Adipocyte (in vitro differentiated cells): Measurements from ENCODE around the gene RRAS.

Experiments used
- DNase-seq: peaks from one replicate; pipeline ENCODE4 v3.0.0-alpha.2; 2015; ENCODE audit warnings: low read depth
- H3K27me3 ChIP-seq: replicated peaks from 2 replicates; pipeline ENCODE4 v1.7.0; 2013; ENCODE audit warnings: mild to moderate bottlenecking, low read length, moderate library complexity; ENCODE audit not compliant: control insufficient read depth, insufficient read depth
- H3K36me3 ChIP-seq: 2 replicates; pipeline ENCODE4 v1.7.0; 2013; ENCODE audit warnings: low read length, mild to moderate bottlenecking, moderate library complexity; ENCODE audit not compliant: control insufficient read depth, insufficient read depth, severe bottlenecking
- H3K4me1 ChIP-seq: 2 replicates; pipeline ENCODE4 v1.7.0; 2013; ENCODE audit warnings: mild to moderate bottlenecking, low read length, moderate library complexity; ENCODE audit not compliant: control insufficient read depth, insufficient read depth
- H3K4me3 ChIP-seq: 2 replicates; pipeline ENCODE4 v1.7.0; 2013; ENCODE audit warnings: mild to moderate bottlenecking, low read length, moderate library complexity
- H3K9ac ChIP-seq: 2 replicates; pipeline ENCODE4 v1.7.0; 2013; ENCODE audit warnings: mild to moderate bottlenecking, low read length, moderate library complexity
- H3K9me3 ChIP-seq: 2 replicates; pipeline ENCODE4 v1.7.0; 2013; ENCODE audit warnings: mild to moderate bottlenecking, low read length, moderate library complexity; ENCODE audit not compliant: control insufficient read depth

Gene RRAS

GRCh38 chr19:49660338-49660961 is 20.5 kb upstream of the RRAS start:
- H3K27me3 ChIP-seq = no peaks in the 10 kb centered on the region

GRCh38 chr19:49658566-49659442 is 18.9 kb upstream of the RRAS start:
- Histone ChIP-seq H3K36me3 (peaks cover 84% of the 10 kb centered on the region), H3K9me3 (no peaks in the 10 kb centered on the region), H3K9ac (no peak overlapping the region), H3K27me3 (no peaks in the 10 kb centered on the region), H3K4me1 (peaks cover 2% of the 10 kb centered on the region), H3K4me3 (no peak overlapping the region)
- DNase-seq = no peak

More at GRCh38 chr19:49660338-49660961, 20.5 kb upstream of the RRAS start:
- peaks cover 67% of the 10 kb centered on the region for H3K36me3 ChIP-seq
- no peak overlapping the region for H3K9ac ChIP-seq
- H3K9me3 ChIP-seq = no peaks in the 10 kb centered on the region
- DNase-seq = no peak
- H3K4me3 ChIP-seq = no peak overlapping the region
- peaks cover 11% of the 10 kb centered on the region for H3K4me1 ChIP-seq

- no peak for DNase-seq
- H3K9me3 ChIP-seq = no peaks in the 10 kb centered on the region
- H3K36me3 ChIP-seq = peaks cover 88% of the 10 kb centered on the region
- no peaks in the 10 kb centered on the region for H3K27me3 ChIP-seq
- H3K4me1 ChIP-seq = no peaks in the 10 kb centered on the region
- no peak overlapping the region for H3K9ac ChIP-seq
- H3K4me3 ChIP-seq = no peak overlapping the region
Measured at GRCh38 chr19:49658139-49658517, 18.2 kb upstream of the RRAS start.

GRCh38 chr19:49657493-49658138 is 17.7 kb upstream of the RRAS start:
- H3K36me3 ChIP-seq = peaks cover 89% of the 10 kb centered on the region
- H3K4me3 ChIP-seq = no peak overlapping the region
- no peaks in the 10 kb centered on the region for H3K9me3 ChIP-seq
- H3K27me3 ChIP-seq = no peaks in the 10 kb centered on the region
- DNase-seq = no peak
- no peak overlapping the region for H3K9ac ChIP-seq
- H3K4me1 ChIP-seq = no peaks in the 10 kb centered on the region

GRCh38 chr19:49656456-49657109 is 16.6 kb upstream of the RRAS start:
- no peaks in the 10 kb centered on the region for H3K9me3 ChIP-seq
- peaks cover 83% of the 10 kb centered on the region for H3K36me3 ChIP-seq
- H3K9ac ChIP-seq = no peak overlapping the region
- H3K27me3 ChIP-seq = no peaks in the 10 kb centered on the region
- H3K4me1 ChIP-seq = no peaks in the 10 kb centered on the region
- no peak for DNase-seq
- H3K4me3 ChIP-seq = no peak overlapping the region

GRCh38 chr19:49655570-49656455 is 15.9 kb upstream of the RRAS start:
- H3K36me3 ChIP-seq = peaks cover 84% of the 10 kb centered on the region
- no peak for DNase-seq

GRCh38 chr19:49654581-49654980 is 14.6 kb upstream of the RRAS start:
- peaks cover 84% of the 10 kb centered on the region for H3K36me3 ChIP-seq

More at GRCh38 chr19:49655570-49656455, 15.9 kb upstream of the RRAS start:
- Histone ChIP-seq H3K4me1 (no peaks in the 10 kb centered on the region), H3K9ac (no peak overlapping the region), H3K9me3 (no peaks in the 10 kb centered on the region), H3K27me3 (no peaks in the 10 kb centered on the region), H3K4me3 (no peak overlapping the region)

GRCh38 chr19:49653466-49653806 is 13.5 kb upstream of the RRAS start:
- Histone ChIP-seq H3K4me3 (no peak overlapping the region), H3K36me3 (peaks cover 78% of the 10 kb centered on the region), H3K27me3 (no peaks in the 10 kb centered on the region), H3K9me3 (no peaks in the 10 kb centered on the region), H3K4me1 (no peaks in the 10 kb centered on the region), H3K9ac (no peak overlapping the region)
- no peak for DNase-seq

More at GRCh38 chr19:49654581-49654980, 14.6 kb upstream of the RRAS start:
- H3K9ac ChIP-seq = no peak overlapping the region
- H3K27me3 ChIP-seq = no peaks in the 10 kb centered on the region
- no peaks in the 10 kb centered on the region for H3K4me1 ChIP-seq
- H3K4me3 ChIP-seq = no peak overlapping the region
- DNase-seq = no peak
- no peaks in the 10 kb centered on the region for H3K9me3 ChIP-seq

GRCh38 chr19:49652551-49653465 is 12.9 kb upstream of the RRAS start:
- no peaks in the 10 kb centered on the region for H3K27me3 ChIP-seq
- no peak overlapping the region for H3K4me3 ChIP-seq
- no peak overlapping the region for H3K9ac ChIP-seq
- no peak for DNase-seq
- H3K9me3 ChIP-seq = no peaks in the 10 kb centered on the region
- H3K4me1 ChIP-seq = no peaks in the 10 kb centered on the region
- H3K36me3 ChIP-seq = peaks cover 74% of the 10 kb centered on the region
